ENCODE data around the gene TTLL9.
A peak's percentile ranks its signal among the peaks of the same experiment; 100 is the strongest.

Gene TTLL9

GRCh38 chr20:31836853-31837608 is 33.4 kb upstream of the TTLL9 start:
- in situ Hi-C loops (cut with HindIII; ENCODE audit: low sequenced_read_pairs) = no loop called here
- TF ChIP-seq CTCF (IDR thresholded peaks at IDR 0.05; ENCODE audit: low read depth, low read length) = no peak
- H3K4me3 ChIP-seq (ENCODE audit: low read depth, low read length) = no peak overlapping the region
- peak; percentile 50 for DNase-seq (ENCODE audit: low read depth, low spot score)

- DNase-seq (ENCODE audit: low read depth, low spot score) = peak; percentile 64
- no peak for TF ChIP-seq CTCF (IDR thresholded peaks at IDR 0.05; ENCODE audit: low read depth, low read length)
- no peak overlapping the region for H3K4me3 ChIP-seq (ENCODE audit: low read depth, low read length)
- in situ Hi-C loops (cut with HindIII; ENCODE audit: low sequenced_read_pairs) = no loop called here
These were observed 32.5 kb upstream of the TTLL9 start for GRCh38 chr20:31837896-31838397.

GRCh38 chr20:31838646-31839292 is 31.7 kb upstream of the TTLL9 start:
- no peak for TF ChIP-seq CTCF (IDR thresholded peaks at IDR 0.05; ENCODE audit: low read depth, low read length)
- DNase-seq (ENCODE audit: low read depth, low spot score) = peak; percentile 32
- in situ Hi-C loops (cut with HindIII; ENCODE audit: low sequenced_read_pairs) = no loop called here

GRCh38 chr20:31839782-31840487 is 30.5 kb upstream of the TTLL9 start:
- no peak for TF ChIP-seq CTCF (IDR thresholded peaks at IDR 0.05; ENCODE audit: low read depth, low read length)
- in situ Hi-C loops (cut with HindIII; ENCODE audit: low sequenced_read_pairs) = no loop called here
- H3K4me3 ChIP-seq (ENCODE audit: low read depth, low read length) = no peak overlapping the region
- peak; percentile 17 for DNase-seq (ENCODE audit: low read depth, low spot score)

More at GRCh38 chr20:31838646-31839292, 31.7 kb upstream of the TTLL9 start:
- no peak overlapping the region for H3K4me3 ChIP-seq (ENCODE audit: low read depth, low read length)

GRCh38 chr20:31840906-31841816 is 29.3 kb upstream of the TTLL9 start:
- TF ChIP-seq CTCF (IDR thresholded peaks at IDR 0.05; ENCODE audit: low read depth, low read length) = no peak
- in situ Hi-C loops (cut with HindIII; ENCODE audit: low sequenced_read_pairs) = no loop called here
- H3K4me3 ChIP-seq (ENCODE audit: low read depth, low read length) = no peak overlapping the region
- DNase-seq (ENCODE audit: low read depth, low spot score) = no peak

GRCh38 chr20:31841928-31842327 is 28.5 kb upstream of the TTLL9 start:
- in situ Hi-C loops (cut with HindIII; ENCODE audit: low sequenced_read_pairs) = no loop called here
- H3K4me3 ChIP-seq (ENCODE audit: low read depth, low read length) = no peak overlapping the region
- DNase-seq (ENCODE audit: low read depth, low spot score) = peak; percentile 87
- TF ChIP-seq CTCF (IDR thresholded peaks at IDR 0.05; ENCODE audit: low read depth, low read length) = no peak

Measured in astrocyte of the spinal cord (primary cell).